Adrenal gland (tissue), 5 donors: ENCODE measurements around the gene BRD7.

ENCODE experiments used
- POLR2A ChIP-seq, 2 donors: fragments of 450-650 bp; IDR thresholded peaks; one replicate each; pipeline ENCODE4 v1.6.1; 2017; ENCODE audit warnings: antibody characterized with exemption in 2 of 2, mild to moderate bottlenecking in 2 of 2, moderate library complexity in 1 of 2
- TF ChIP-seq, protein P1 (sequence below), 6 experiments: fragments of 450-650 bp in 4 of 6; fragments of 200-600 bp in 2 of 6; sonication (generic) in 1 of 6; IDR thresholded peaks; 1 replicate in 5 of 6; 2 replicates in 1 of 6; pipeline versions ENCODE4 v1.5.1 to v1.8.0; 2016 to 2021; ENCODE audit warnings: antibody characterized with exemption in 6 of 6, mild to moderate bottlenecking in 2 of 6, moderate library complexity in 1 of 6
- donor health status: DM: no; HTN: no; CAD: no.

DNA sequence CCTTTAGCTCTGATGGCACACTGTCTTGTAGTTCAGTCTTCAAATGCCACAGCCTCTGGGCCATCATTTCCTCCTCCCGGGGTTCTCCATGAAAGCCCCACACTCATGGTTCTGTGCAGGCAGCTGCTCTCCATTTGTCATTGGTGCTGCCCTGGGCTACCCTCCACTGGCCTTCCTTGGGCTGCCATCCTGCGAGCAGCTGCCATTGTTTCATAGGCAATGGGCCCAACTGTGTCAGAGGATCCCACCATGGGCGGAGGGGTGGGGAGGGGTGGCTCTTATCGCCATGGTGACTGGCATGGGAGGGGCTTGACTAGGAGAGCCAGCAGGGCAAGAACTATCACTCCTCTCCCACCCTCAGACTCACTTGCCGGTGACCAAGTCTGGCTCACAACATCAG lies 38.6 kb upstream of the BRD7 start:
- TF ChIP-seq, protein P1, sequence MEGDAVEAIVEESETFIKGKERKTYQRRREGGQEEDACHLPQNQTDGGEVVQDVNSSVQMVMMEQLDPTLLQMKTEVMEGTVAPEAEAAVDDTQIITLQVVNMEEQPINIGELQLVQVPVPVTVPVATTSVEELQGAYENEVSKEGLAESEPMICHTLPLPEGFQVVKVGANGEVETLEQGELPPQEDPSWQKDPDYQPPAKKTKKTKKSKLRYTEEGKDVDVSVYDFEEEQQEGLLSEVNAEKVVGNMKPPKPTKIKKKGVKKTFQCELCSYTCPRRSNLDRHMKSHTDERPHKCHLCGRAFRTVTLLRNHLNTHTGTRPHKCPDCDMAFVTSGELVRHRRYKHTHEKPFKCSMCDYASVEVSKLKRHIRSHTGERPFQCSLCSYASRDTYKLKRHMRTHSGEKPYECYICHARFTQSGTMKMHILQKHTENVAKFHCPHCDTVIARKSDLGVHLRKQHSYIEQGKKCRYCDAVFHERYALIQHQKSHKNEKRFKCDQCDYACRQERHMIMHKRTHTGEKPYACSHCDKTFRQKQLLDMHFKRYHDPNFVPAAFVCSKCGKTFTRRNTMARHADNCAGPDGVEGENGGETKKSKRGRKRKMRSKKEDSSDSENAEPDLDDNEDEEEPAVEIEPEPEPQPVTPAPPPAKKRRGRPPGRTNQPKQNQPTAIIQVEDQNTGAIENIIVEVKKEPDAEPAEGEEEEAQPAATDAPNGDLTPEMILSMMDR (IDR thresholded peaks at IDR 0.05): no peak
- no peak for TF ChIP-seq POLR2A (IDR thresholded peaks at IDR 0.05)
